IMR-90 (cell line): ENCODE measurements around the gene GPC4. TPM values are rescaled to one million over a fixed set of nuclear protein-coding genes. Genes with fewer than 3 reads are reported as not detected.

Experiments
- ATAC-seq: fragments of 200-7000 bp; cut with Tn5 transposase; 2 replicates; pipeline ENCODE4 v1.9.1; 2020; ENCODE audit warnings: low read depth, mild to moderate bottlenecking, moderate library complexity
- BruUV-seq: library from RNA; stranded (reverse); fragments of 400-500 nt; replicated peaks from 2 replicates; lab custom pipeline; 2021; lab: Mats Ljungman, UMichigan
- CTCF ChIA-PET: fragments of 300-600 bp; formaldehyde crosslinking; extraction: SDS; loops from one replicate; lab custom pipeline; 2021; ENCODE audit warnings: antibody characterized with exemption; lab: Yijun Ruan, JAX
- POLR2A ChIA-PET: fragments of 300-600 bp; sonication (Branson Sonifier 250); formaldehyde crosslinking; loops from one replicate; lab custom pipeline; 2022; ENCODE audit warnings: antibody characterized with exemption; ENCODE audit not compliant: unreplicated experiment; lab: Charles Lee
- DNase-seq: peaks from one replicate; pipeline ENCODE4 v3.0.0; 2013
- H2AFZ ChIP-seq: replicated peaks from 2 replicates; pipeline ENCODE3; 2013; ENCODE audit warnings: low read length, mild to moderate bottlenecking; ENCODE audit not compliant: poor library complexity
- H2AK5ac ChIP-seq: 2 replicates; pipeline ENCODE4 v1.6.1; 2013; ENCODE audit warnings: low read depth, low read length, inconsistent platforms
- H2AK9ac ChIP-seq: replicated peaks from 2 replicates; pipeline ENCODE3; 2013; ENCODE audit warnings: mild to moderate bottlenecking, low read depth, low read length, moderate library complexity; ENCODE audit not compliant: poor library complexity
- H2BK120ac ChIP-seq: 2 replicates; pipeline ENCODE4 v1.6.1; 2013; ENCODE audit warnings: low read depth, low read length, inconsistent platforms
- H2BK15ac ChIP-seq: 3 replicates; pipeline ENCODE4 v1.6.1; 2013; ENCODE audit warnings: low read depth, low read length, inconsistent platforms
- H2BK20ac ChIP-seq: 2 replicates; pipeline ENCODE4 v1.6.1; 2013; ENCODE audit warnings: low read depth, mild to moderate bottlenecking, inconsistent platforms, low read length, moderate library complexity
- H2BK5ac ChIP-seq: 2 replicates; pipeline ENCODE4 v1.6.1; 2013; ENCODE audit warnings: mild to moderate bottlenecking, low read depth, low read length, inconsistent platforms; ENCODE audit not compliant: poor library complexity, severe bottlenecking
- H3K14ac ChIP-seq: replicated peaks from 2 replicates; pipeline ENCODE4 v1.6.1; 2013; ENCODE audit warnings: low read depth, low read length, inconsistent platforms
- H3K18ac ChIP-seq: 2 replicates; pipeline ENCODE4 v1.6.1; 2013; ENCODE audit warnings: low read depth, low read length, control low read depth
- H3K23ac ChIP-seq: 2 replicates; pipeline ENCODE4 v1.6.1; 2013; ENCODE audit warnings: low read depth, low read length, inconsistent platforms
- H3K27ac ChIP-seq: 2 replicates; pipeline ENCODE4 v1.5.1; 2013; ENCODE audit warnings: mild to moderate bottlenecking, control low read depth, low read length; ENCODE audit not compliant: insufficient read depth
- H3K27me3 ChIP-seq: 2 replicates; pipeline ENCODE4 v1.6.1; 2013; ENCODE audit warnings: low read length; ENCODE audit not compliant: control insufficient read depth, insufficient read depth
- H3K36me3 ChIP-seq: 2 replicates; pipeline ENCODE4 v1.6.1; 2013; ENCODE audit warnings: low read length, mixed read lengths; ENCODE audit not compliant: control insufficient read depth, insufficient read depth
- H3K4ac ChIP-seq: 2 replicates; pipeline ENCODE4 v1.6.1; 2013; ENCODE audit warnings: low read depth, low read length, inconsistent platforms
- H3K4me1 ChIP-seq: 2 replicates; pipeline ENCODE4 v1.6.1; 2013; ENCODE audit warnings: low read length, mixed read lengths; ENCODE audit not compliant: control insufficient read depth, insufficient read depth
- H3K4me2 ChIP-seq: 2 replicates; pipeline ENCODE4 v1.6.1; 2013; ENCODE audit warnings: low read depth, mild to moderate bottlenecking, control low read depth, low read length, moderate library complexity
- H3K4me3 ChIP-seq: 2 replicates; pipeline ENCODE4 v1.5.1; 2013; ENCODE audit warnings: low read depth, mild to moderate bottlenecking, control low read depth, low read length, moderate library complexity; ENCODE audit not compliant: insufficient read depth
- H3K56ac ChIP-seq: 2 replicates; pipeline ENCODE4 v1.6.1; 2013; ENCODE audit warnings: low read length, inconsistent platforms; ENCODE audit not compliant: insufficient read depth; ENCODE audit errors: extremely low read depth
- H3K79me1 ChIP-seq, 2 experiments: 2 replicates each; pipeline ENCODE4 v1.6.1; 2013; ENCODE audit warnings: low read length in 2 of 2, inconsistent platforms in 1 of 2, low read depth in 1 of 2
- H3K9ac ChIP-seq: 2 replicates; pipeline ENCODE4 v1.6.1; 2013; ENCODE audit warnings: low read depth, low read length, control low read depth
- H3K9me1 ChIP-seq: 2 replicates; pipeline ENCODE4 v1.6.1; 2013; ENCODE audit warnings: low read length, inconsistent platforms; ENCODE audit not compliant: insufficient read depth
- H3K9me3 ChIP-seq: 2 replicates; pipeline ENCODE4 v1.6.1; 2013; ENCODE audit warnings: low read length; ENCODE audit not compliant: control insufficient read depth, insufficient read depth
- H4K20me1 ChIP-seq: 2 replicates; pipeline ENCODE4 v1.6.1; 2013; ENCODE audit warnings: low read length, inconsistent platforms; ENCODE audit not compliant: insufficient read depth
- H4K5ac ChIP-seq: 2 replicates; pipeline ENCODE4 v1.6.1; 2013; ENCODE audit warnings: mild to moderate bottlenecking, low read depth, low read length, control low read depth
- H4K8ac ChIP-seq, 2 experiments: 2 replicates each; pipeline ENCODE4 v1.6.1; 2013; ENCODE audit warnings: low read depth in 2 of 2, low read length in 2 of 2, control low read depth in 1 of 2, inconsistent platforms in 1 of 2
- H4K91ac ChIP-seq: 2 replicates; pipeline ENCODE4 v1.6.1; 2013; ENCODE audit warnings: low read depth, low read length, inconsistent platforms; ENCODE audit not compliant: insufficient read depth
- BHLHE40 ChIP-seq: fragments of 150-350 bp; IDR thresholded peaks from 2 replicates; pipeline ENCODE4 v1.6.1; 2016; ENCODE audit warnings: mild to moderate bottlenecking, low read depth, low read length
- MXI1 ChIP-seq: IDR thresholded peaks from 2 replicates; pipeline ENCODE4 v1.6.1; 2012; ENCODE audit warnings: low read depth, mild to moderate bottlenecking, low read length, moderate library complexity, borderline replicate concordance
- NFE2L2 ChIP-seq: fragments of 150-350 bp; IDR thresholded peaks from 2 replicates; pipeline ENCODE4 v1.6.1; 2016; ENCODE audit warnings: low read depth, mild to moderate bottlenecking, low read length
- RAD21 ChIP-seq: IDR thresholded peaks from 2 replicates; pipeline ENCODE4 v1.6.1; 2012; ENCODE audit warnings: low read length, improper control_type of control experiment
- RFX5 ChIP-seq: IDR thresholded peaks from 2 replicates; pipeline ENCODE4 v1.8.0; 2012; ENCODE audit warnings: low read depth, mild to moderate bottlenecking, low read length, moderate library complexity
- WGBS, 2 experiments: methylation state at CpG; one replicate each; pipeline versions ENCODE4 v1.1.5 to v1.1.7; 2013; ENCODE audit warnings: missing lambda C conversion rate in 2 of 2; ENCODE audit not compliant: insufficient read length in 1 of 2; ENCODE audit errors: extremely low coverage in 2 of 2; 5-methylcytosine and 5-hydroxymethylcytosine counted together
- dilution Hi-C: fragments of 300-500 bp; cut with HindIII; formaldehyde crosslinking; loops from one replicate; pipeline ENCODE4 v1.14.3; 2018; ENCODE audit warnings: low sequenced_read_pairs; ENCODE audit not compliant: unreplicated experiment
- in situ Hi-C: fragments of 300-500 bp; cut with MboI; formaldehyde crosslinking; loops from 3 replicates; pipeline ENCODE4 v1.14.3; 2019; ENCODE audit warnings: low sequenced_read_pairs, inconsistent platforms, mixed read lengths
- intact Hi-C: fragments of 100-400 bp; cut with micrococcal nuclease; formaldehyde crosslinking; loops from 2 replicates; pipeline ENCODE4 v1.10.0; 2022
- polyA plus RNA-seq, 3 experiments: library from polyadenylated mRNA; depleted of rRNA; stranded (reverse); fragments of >200 nt; gene quantifications; 2 replicates each; pipeline ENCODE4 v1.2.3, GENCODE V29; 2012; ENCODE audit warnings: low replicate concordance in 1 of 3
- total RNA-seq: library from RNA; depleted of rRNA; stranded (reverse); fragments of >200 nt; gene quantifications from 2 replicates; pipeline ENCODE4 v1.2.3, GENCODE V29; 2012

Gene GPC4
- total and polyA plus RNA-seq, 2 of the 4 experiments (the other 2 are of a cell fraction) = 0.54 to 1.6 TPM

DNA sequence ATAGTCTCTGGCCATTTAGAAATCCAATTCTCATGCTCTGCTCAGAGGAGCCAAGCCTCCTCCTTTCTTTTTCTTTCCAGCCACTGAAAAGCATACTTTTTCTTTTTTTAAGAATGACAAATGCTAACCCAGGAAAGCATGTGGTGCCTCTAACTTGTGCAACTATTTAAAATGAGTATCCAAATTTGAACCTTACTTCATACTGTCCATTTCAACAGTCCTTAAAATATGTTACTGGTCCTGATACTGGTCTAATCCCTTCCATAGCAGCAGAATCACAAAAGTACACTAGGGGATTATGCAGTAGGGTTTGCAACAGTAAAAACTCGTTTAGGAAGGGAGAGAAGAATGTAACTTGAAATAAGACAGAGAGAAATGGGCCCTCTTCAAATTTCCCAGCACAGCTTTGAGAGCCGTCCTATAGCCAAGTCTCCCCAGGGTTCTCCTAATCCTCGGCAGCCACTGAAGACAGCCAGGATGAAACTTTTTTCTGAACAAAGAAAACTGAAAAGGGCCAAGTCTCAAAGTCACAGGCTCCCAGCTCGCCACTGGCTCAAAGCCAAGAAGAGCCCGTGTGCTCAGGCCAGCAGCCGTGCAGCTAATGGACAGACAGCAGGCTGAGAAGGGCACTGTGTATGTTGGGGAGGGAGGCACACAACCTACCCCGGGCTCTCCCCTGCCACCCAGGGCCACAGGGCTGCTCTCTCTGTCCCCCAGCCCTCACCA is 39.5 kb downstream of the GPC4 start:
- Histone ChIP-seq H4K5ac (no peak overlapping the region), H2BK5ac (no peak overlapping the region), H4K8ac (no peak overlapping the region), H3K56ac (no peak overlapping the region), H2AK9ac (no peak overlapping the region), H2BK120ac (no peak overlapping the region), H3K4ac (no peak overlapping the region), H2AFZ (no peak overlapping the region), H2AK5ac (no peak overlapping the region), H3K79me1 (no peaks in the 10 kb centered on the region), H2BK20ac (no peak overlapping the region), H3K23ac (no peak overlapping the region), H3K9ac (no peak overlapping the region), H3K14ac (no peak overlapping the region), H3K4me1 (no peaks in the 10 kb centered on the region), H4K20me1 (no peaks in the 10 kb centered on the region), H3K4me2 (no peak overlapping the region), H2BK15ac (no peak overlapping the region), H3K18ac (no peak overlapping the region), H3K27me3 (no peaks in the 10 kb centered on the region; the same call in 1 of the 2 replicates), H3K9me3 (no peaks in the 10 kb centered on the region), H3K36me3 (no peaks in the 10 kb centered on the region), H3K27ac (no peak overlapping the region), H3K9me1 (no peaks in the 10 kb centered on the region), H3K4me3 (no peak overlapping the region), H4K91ac (no peak overlapping the region)
- intact Hi-C loops = no loop called here
- ChIA-PET POLR2A (no interaction called here), CTCF (interaction anchor here (0.7 kb wide), 1 partner anchor 10 kb away, joined by 3 read pairs; no protein-coding TSS in a partner anchor)
- dilution Hi-C loops = no loop called here
- TF ChIP-seq RAD21 (no peak), NFE2L2 (no peak), BHLHE40 (no peak), RFX5 (no peak), MXI1 (no peak)
- in situ Hi-C loops = no loop called here
- no TSS peak for BruUV-seq
- WGBS, 2 experiments = 67% methylated on average over 3 of the region's 7 CpGs; no CpG with 5 or more reads in 1 of the 2 experiments
- DNase-seq (no peak), ATAC-seq (no peak)
